ENCODE measurements around the gene KLKB1. TPM values are rescaled to one million over a fixed set of nuclear protein-coding genes. Genes with fewer than 3 reads are reported as not detected.

The KLKB1 gene
- total RNA-seq, 2 donors from 2014 or later, result 1.5 TPM; not detected in 1

DNA sequence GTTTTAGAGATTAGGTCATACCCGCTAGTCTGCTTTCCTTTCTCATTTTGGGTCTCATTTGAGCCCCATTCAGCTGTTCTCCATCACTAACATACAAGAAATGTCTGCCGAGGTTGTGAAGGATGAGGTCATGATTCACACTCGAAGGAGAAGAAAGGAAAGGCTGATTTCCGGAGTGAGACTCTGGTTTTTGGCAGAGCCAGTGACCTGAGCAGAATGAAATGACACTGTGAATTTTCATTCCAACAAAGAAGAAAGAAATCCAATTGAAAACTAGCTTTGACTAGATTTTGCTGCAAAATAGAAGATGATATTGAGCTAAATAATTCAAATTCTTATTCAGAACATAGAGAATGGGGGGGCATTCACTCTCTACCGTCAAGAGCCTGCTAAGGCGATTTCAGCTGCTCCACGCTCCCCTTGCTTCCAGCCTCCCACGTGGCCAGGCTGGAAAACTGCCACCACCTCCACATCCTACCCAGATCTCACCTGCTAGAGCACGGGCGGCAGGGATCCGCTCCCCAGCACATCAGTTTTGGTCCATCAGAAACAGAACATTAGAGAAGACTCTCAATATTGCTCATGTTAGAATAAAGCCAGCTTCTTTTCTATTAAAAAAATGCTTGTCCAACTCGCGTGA lies 77.7 kb downstream of the KLKB1 start:
- Histone ChIP-seq H3K27me3 (replicated peaks; ENCODE audit: insufficient read depth) (no peaks in the 10 kb centered on the region), H3K27ac (no peak overlapping the region), H3K9me3 (no peaks in the 10 kb centered on the region), H3K4me3 (no peak overlapping the region), H3K4me1 (replicated peaks) (no peaks in the 10 kb centered on the region), H3K36me3 (no peaks in the 10 kb centered on the region)
- 56% methylated on average over 13 of the region's 13 CpGs for WGBS
- intact Hi-C loops (cut with DNase I), result no loop called here
- no peak for DNase-seq (ENCODE audit: low spot score)
- TF ChIP-seq POLR2A (IDR thresholded peaks at IDR 0.05), result no peak
- TF ChIP-seq, protein P1, sequence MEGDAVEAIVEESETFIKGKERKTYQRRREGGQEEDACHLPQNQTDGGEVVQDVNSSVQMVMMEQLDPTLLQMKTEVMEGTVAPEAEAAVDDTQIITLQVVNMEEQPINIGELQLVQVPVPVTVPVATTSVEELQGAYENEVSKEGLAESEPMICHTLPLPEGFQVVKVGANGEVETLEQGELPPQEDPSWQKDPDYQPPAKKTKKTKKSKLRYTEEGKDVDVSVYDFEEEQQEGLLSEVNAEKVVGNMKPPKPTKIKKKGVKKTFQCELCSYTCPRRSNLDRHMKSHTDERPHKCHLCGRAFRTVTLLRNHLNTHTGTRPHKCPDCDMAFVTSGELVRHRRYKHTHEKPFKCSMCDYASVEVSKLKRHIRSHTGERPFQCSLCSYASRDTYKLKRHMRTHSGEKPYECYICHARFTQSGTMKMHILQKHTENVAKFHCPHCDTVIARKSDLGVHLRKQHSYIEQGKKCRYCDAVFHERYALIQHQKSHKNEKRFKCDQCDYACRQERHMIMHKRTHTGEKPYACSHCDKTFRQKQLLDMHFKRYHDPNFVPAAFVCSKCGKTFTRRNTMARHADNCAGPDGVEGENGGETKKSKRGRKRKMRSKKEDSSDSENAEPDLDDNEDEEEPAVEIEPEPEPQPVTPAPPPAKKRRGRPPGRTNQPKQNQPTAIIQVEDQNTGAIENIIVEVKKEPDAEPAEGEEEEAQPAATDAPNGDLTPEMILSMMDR (IDR thresholded peaks at IDR 0.05), result no peak
- no peak for TF ChIP-seq POLR2AphosphoS5 (IDR thresholded peaks at IDR 0.05)

DNA sequence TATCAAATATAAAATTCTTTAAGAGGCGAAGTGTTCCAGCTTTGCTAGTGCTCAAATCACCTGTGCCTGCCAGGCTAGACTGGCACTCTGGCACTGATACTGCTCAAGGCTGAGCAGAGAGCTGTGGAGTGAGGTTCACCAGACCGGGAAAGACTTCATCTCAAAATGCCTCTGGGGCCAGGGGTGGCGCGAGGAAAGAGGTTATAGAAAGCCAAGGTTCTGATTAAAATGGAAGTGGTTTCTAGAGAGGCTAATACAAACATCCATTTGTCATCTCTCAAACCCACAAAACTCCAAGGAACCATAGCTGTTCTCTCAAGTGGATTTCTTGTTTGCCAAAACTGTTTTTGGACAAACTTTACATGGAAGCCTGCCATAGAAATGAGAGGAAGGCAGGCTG lies 80.2 kb downstream of the KLKB1 start:
- intact Hi-C loops (cut with DNase I), result no loop called here
- H3K4me3 ChIP-seq, result no peak overlapping the region
- WGBS, result 51% methylated on average over 4 of the region's 4 CpGs
- H3K4me1 ChIP-seq (replicated peaks), result no peaks in the 10 kb centered on the region
- H3K27ac ChIP-seq, result no peak overlapping the region
- no peak for DNase-seq (ENCODE audit: low spot score)
- TF ChIP-seq POLR2A (IDR thresholded peaks at IDR 0.05), result no peak
- TF ChIP-seq, protein P1 (IDR thresholded peaks at IDR 0.05), result no peak
- no peak for TF ChIP-seq POLR2AphosphoS5 (IDR thresholded peaks at IDR 0.05)
- no peaks in the 10 kb centered on the region for H3K36me3 ChIP-seq
- H3K27me3 ChIP-seq (replicated peaks; ENCODE audit: insufficient read depth), result no peaks in the 10 kb centered on the region
- H3K9me3 ChIP-seq, result no peaks in the 10 kb centered on the region

DNA sequence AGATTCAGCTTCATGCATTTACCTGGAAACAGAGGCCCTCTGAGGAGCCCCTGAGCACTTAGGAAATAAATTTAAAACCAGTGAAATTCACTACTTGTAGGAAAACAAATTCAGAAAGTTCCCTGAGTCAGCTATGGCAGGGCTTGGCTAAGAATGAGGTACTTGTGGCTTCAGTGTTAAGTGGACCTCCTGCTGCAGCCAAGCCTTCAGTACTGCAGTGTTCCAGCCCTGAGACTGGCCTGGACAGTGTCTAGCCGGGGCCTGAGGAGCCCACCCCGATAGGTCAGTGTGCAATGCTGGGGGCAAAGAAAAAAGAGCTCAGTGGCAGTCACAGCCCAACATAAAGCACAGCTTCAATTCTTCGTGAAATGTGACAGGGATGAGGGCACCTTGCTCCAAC lies 80.6 kb downstream of the KLKB1 start:
- no peak overlapping the region for H3K27ac ChIP-seq
- no peak overlapping the region for H3K4me3 ChIP-seq
- no peak for TF ChIP-seq POLR2AphosphoS5 (IDR thresholded peaks at IDR 0.05)
- no peak for TF ChIP-seq POLR2A (IDR thresholded peaks at IDR 0.05)
- TF ChIP-seq, protein P1 (IDR thresholded peaks at IDR 0.05), result no peak
- H3K36me3 ChIP-seq, result no peaks in the 10 kb centered on the region
- H3K27me3 ChIP-seq (replicated peaks; ENCODE audit: insufficient read depth), result no peaks in the 10 kb centered on the region
- no peaks in the 10 kb centered on the region for H3K9me3 ChIP-seq
- H3K4me1 ChIP-seq (replicated peaks), result no peaks in the 10 kb centered on the region
- WGBS, result 70% methylated on average over 3 of the region's 3 CpGs
- no peak for DNase-seq (ENCODE audit: low spot score)
- intact Hi-C loops (cut with DNase I), result no loop called here

Other genes starting within 250 kb of the KLKB1 start
- gene TLR3, start 158.4 kb upstream of the KLKB1 start, total RNA-seq, result 1 to 10 TPM; 4.3 to 5.2 TPM
- 10 to 100 TPM; 12.9 to 27.0 TPM for gene FAM149A, start 122.8 kb upstream of the KLKB1 start, total RNA-seq
- gene CYP4V2, start 35.9 kb upstream of the KLKB1 start, total RNA-seq, result 10 to 100 TPM; 23.5 to 40.2 TPM
- not detected for gene F11, start 38.7 kb downstream of the KLKB1 start, total RNA-seq

Data from prostate gland (tissue), 2 donors.